ENCODE measurements around the gene MPP2. TPM values are rescaled to one million over a fixed set of nuclear protein-coding genes. Genes with fewer than 3 reads are reported as not detected.

The MPP2 gene
- total and polyA plus RNA-seq, 2 of the 13 experiments (the other 11 are each of a cell fraction or from before 2014, with no cell fraction given): 0.20 to 1.7 TPM

- TF ChIP-seq PAXIP1 (CRISPR knock-in tag; conservative IDR thresholded peaks at IDR 0.05) (no peak), LCORL (IDR thresholded peaks at IDR 0.05) (no peak), LCORL (CRISPR knock-in tag; IDR thresholded peaks at IDR 0.05) (no peak), NRL (CRISPR knock-in tag; IDR thresholded peaks at IDR 0.05; ENCODE audit: borderline replicate concordance) (peak; percentile 75), ZNF550 (CRISPR knock-in tag; IDR thresholded peaks at IDR 0.05; ENCODE audit: borderline replicate concordance) (0 out of 2 replicates have a peak, but pooled peaks have one; percentile 30), MAF1 (CRISPR knock-in tag; IDR thresholded peaks at IDR 0.05; ENCODE audit: borderline replicate concordance) (no peak), SRSF4 (IDR thresholded peaks at IDR 0.05; ENCODE audit: low read depth, low read length, poor library complexity, severe bottlenecking) (no peak), ZNF687 (CRISPR knock-in tag; IDR thresholded peaks at IDR 0.05) (peak; percentile 32; the same call in 1 of the 2 replicates), CCDC6 (CRISPR knock-in tag; IDR thresholded peaks at IDR 0.05) (no peak), ZBTB40 (IDR thresholded peaks at IDR 0.05) (no peak), ZBTB40 (CRISPR knock-in tag; IDR thresholded peaks at IDR 0.05) (0 out of 2 replicates have a peak, but pooled peaks have one; percentile 38), ZNF556 (CRISPR knock-in tag; IDR thresholded peaks at IDR 0.05; ENCODE audit: borderline replicate concordance) (no peak)
Measured at GRCh38 chr17:43880420-43880991, 26.8 kb downstream of the MPP2 start (continued).

Data from HepG2 (cell line).